HG03378 (cell line): ENCODE results near the gene NGLY1.

Experiments used
- ATAC-seq: cut with Tn5 transposase; IDR thresholded peaks from one replicate; pipeline ENCODE4 v1.9.1; 2021; ENCODE audit warnings: mild to moderate bottlenecking, moderate library complexity; ENCODE audit not compliant: unreplicated experiment

The NGLY1 gene

DNA sequence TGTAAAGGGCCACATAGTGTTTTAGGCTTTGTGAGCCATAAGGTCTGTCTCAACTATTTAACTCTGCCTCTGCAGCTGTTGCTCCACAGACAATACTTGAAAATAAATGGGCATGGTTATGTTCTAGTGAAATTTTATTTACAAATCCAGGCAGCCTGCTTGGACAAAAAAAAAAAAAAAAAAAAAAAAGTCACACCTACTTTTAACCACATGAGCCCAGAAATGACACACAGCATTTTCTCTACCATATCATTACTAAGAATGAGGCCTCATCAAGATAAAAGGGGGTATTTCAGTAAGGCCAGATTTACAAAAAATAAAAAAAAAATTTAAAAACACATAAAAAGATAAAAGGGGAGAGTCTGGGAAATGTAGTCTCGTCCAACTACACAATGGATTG, 1.7 kb upstream of the NGLY1 start:
- no peak for ATAC-seq

DNA sequence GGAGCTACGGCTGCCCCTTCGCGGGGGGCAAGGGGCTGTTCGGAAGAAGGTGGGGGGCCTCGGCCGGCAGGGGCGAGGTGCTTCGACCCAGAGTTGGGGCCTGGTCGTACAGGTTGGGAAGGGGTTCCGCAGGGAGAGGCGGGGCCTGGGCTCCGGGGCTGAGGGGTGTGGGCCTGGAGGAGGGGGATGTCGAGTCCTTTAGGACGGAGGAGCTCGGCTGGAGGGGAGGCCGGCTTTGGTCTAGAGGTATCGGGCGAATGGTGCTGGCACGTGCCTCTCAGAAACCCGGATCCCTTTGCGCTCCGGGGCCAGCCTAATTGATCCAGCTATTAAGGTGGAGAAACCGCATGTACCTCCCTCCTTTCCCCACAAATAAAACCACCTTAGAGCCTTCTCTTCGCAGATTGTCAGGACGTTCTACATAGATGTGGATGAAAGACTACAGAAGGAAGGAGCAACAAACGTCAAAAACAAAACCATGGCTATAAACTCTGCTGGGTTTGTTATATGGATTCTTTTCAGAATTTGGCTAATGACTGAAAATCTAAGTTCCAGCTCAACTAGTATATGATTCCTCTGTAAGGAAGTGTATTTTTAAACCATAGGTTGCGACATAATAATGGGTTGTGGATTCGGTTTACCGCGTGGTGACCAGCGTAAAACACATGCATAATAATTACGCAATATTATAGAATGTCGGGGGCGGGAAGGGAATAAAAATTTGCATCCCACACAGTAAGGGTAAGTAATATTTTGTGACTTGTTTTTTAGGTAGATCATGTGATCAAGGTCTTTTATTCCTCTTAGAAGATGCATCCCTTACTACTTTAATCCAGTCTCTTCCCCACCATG, 644 bp upstream of the NGLY1 start:
- peak; percentile 15 for ATAC-seq

DNA sequence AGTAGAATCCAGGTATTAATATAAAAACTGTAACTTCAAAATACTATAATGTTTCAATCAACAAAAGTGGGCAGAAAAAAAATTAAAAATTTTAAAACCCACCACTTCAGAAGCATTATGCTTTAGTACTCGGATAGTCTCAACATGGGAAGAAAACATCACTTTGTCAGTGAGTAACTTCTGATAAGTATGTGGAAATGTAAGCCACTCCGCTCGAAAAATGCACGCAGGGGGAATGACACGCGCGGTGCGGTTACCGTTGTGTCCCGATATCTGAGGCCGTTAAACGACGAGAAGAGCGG, 656 bp downstream of the NGLY1 start:
- ATAC-seq = no peak

GRCh38 chr3:25781758-25782594, 1.3 kb downstream of the NGLY1 start:
- peak; percentile 69 for ATAC-seq

DNA sequence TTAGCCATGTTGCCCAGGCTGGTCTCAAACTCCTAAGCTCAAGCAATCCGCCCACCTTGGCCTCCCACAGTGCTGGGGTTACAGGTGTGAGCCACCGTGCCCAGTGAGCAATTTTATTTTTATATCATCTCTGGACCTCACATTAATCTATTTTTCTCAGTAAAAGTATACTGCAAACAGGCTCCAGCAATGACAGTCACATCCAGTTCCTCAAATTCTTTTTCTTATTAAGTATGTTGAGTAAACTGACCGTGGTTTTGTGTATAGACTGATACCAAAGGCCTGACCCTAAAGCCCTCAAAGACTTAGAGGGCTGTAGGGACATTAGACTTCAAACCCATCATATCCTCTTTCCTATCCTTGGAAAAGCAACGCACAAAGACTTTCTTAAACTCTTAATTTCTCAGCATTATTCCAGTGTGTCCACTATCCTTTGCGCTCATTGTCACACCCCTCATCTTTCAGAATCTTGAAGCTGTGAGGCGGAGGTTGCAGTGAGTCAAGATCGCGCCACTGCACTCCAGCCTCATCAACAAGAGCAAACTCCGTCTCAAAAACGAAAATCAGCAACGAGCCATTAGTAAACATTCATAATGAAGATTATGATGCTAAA, 2.0 kb downstream of the NGLY1 start:
- no peak for ATAC-seq

GRCh38 chr3:25780618-25781017, 2.6 kb downstream of the NGLY1 start:
- no peak for ATAC-seq

GRCh38 chr3:25775936-25776335, 7.3 kb downstream of the NGLY1 start:
- peak; percentile 71 for ATAC-seq

GRCh38 chr3:25768851-25769250, 14.4 kb downstream of the NGLY1 start:
- ATAC-seq = peak; percentile 97

- ATAC-seq = no peak
Measured at GRCh38 chr3:25751725-25752124, 31.5 kb downstream of the NGLY1 start.

DNA sequence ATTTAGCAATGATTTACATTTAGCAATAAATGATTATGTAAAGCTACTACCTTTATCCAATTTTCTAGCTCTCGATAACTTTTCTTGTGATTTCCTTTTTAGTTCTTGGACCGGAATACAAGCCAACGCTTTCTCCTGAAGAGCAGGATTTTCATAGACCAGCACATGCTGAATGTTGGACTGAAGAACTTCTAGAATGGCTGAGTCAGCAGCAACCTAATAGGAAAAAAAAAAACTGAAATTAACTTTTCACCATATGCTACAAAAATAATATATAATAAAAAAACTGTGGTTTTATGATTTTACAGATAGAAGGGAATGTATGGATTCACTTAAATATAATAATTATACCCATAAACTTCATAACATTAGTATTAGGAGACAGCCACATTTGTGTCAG, 32.2 kb downstream of the NGLY1 start:
- ATAC-seq = no peak

- ATAC-seq = no peak
Measured at GRCh38 chr3:25749031-25749581, 34.1 kb downstream of the NGLY1 start.

DNA sequence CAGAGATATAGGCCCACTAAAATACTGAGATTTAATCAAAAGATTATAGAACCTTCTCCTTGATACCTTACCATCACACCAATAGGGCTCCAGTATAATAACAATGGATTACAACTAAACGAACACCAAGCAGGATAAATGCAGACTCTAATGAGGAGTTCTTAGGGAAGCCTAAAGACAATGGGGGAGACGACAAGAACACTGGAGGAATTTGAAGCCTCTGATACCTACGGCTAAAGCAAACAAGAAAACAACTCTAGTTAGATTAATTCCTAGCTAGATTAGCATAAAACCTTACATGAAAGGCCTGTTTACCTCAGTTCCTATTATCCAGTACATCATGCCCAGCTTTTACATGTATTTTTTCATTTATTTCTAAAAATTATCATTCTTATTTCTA, 35.1 kb downstream of the NGLY1 start:
- ATAC-seq = no peak

GRCh38 chr3:25747033-25747432, 36.2 kb downstream of the NGLY1 start:
- no peak for ATAC-seq

GRCh38 chr3:25744470-25744869, 38.8 kb downstream of the NGLY1 start:
- no peak for ATAC-seq

- ATAC-seq = no peak
Measured at GRCh38 chr3:25728101-25728500, 55.1 kb downstream of the NGLY1 start.

GRCh38 chr3:25727316-25727715, 55.9 kb downstream of the NGLY1 start:
- ATAC-seq = no peak

- no peak for ATAC-seq
Measured at GRCh38 chr3:25725810-25726209, 57.4 kb downstream of the NGLY1 start.

DNA sequence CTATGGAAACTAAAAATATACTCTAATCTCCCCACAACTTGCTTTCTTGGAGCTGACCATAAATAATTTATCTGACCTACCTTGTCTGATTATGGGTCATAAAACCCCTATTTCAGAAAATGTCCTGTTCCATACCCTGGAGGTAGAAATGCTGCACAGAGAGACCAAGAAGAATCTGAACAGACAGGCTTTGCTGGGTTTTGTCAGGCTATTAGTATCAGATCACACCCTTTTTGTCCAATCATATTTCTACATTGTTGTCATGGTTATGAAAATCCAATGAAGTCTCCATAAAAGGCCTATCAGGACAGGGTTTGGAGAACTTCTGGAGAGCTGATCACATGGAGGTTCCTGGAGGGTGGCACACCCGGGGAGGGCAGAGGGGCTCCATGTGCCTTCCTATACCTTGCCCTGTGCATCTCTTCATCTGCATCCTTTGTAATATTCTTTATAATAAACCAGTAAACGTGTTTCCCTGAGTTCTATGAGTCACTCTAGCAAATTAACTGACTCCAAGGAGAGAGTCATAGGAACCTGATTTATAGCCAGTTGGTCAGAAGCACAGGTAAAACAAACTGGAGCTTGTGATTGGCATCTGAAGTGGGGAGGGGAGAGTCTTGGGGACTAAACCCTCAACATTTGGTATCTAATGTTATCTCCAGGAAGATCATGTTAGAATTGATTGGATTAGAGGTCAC, 58.1 kb downstream of the NGLY1 start:
- ATAC-seq = no peak

DNA sequence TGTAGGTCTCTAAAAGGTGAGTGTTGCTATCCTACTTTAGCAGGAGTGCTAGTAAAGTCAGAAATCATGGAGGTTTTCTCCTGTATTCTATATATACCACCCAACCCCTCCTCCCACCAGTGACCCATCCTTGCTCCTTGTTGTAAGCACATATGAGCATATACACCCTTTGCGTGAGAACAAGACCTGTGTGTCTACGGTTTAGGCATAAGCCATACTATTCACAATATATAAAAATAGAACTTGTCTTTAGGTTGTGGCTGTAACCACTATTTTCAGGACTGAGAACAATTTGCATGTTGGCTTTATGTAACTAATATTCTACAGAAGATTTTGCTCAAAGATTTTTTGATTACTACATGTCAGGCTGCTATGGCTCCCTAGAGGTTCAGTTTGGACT, 59.4 kb downstream of the NGLY1 start:
- peak; percentile 54 for ATAC-seq

GRCh38 chr3:25719321-25719720, 63.9 kb downstream of the NGLY1 start:
- ATAC-seq = no peak
